Mucosa of gallbladder (tissue), 1 donor: ENCODE results near the gene SLC35E1. TPM values are rescaled to one million over a fixed set of nuclear protein-coding genes. Genes with fewer than 3 reads are reported as not detected.
"Not testable (repeated sequence)": the region's sequence is repeated elsewhere in the genome, so short reads cannot be mapped to it uniquely, and the experiment has no call there.

Experiments
- DNase-seq: peaks from one replicate; pipeline ENCODE4 v3.0.0-alpha.2; 2020; ENCODE audit warnings: low spot score
- total RNA-seq: library from RNA; stranded (reverse); gene quantifications from one replicate; pipeline ENCODE4 v1.2.1, GENCODE V29; 2021
- donor health status: DM: no; HTN: no; CAD: no.

The SLC35E1 gene
- total RNA-seq, 1 donor from 2014 or later = 43.0 TPM

DNA sequence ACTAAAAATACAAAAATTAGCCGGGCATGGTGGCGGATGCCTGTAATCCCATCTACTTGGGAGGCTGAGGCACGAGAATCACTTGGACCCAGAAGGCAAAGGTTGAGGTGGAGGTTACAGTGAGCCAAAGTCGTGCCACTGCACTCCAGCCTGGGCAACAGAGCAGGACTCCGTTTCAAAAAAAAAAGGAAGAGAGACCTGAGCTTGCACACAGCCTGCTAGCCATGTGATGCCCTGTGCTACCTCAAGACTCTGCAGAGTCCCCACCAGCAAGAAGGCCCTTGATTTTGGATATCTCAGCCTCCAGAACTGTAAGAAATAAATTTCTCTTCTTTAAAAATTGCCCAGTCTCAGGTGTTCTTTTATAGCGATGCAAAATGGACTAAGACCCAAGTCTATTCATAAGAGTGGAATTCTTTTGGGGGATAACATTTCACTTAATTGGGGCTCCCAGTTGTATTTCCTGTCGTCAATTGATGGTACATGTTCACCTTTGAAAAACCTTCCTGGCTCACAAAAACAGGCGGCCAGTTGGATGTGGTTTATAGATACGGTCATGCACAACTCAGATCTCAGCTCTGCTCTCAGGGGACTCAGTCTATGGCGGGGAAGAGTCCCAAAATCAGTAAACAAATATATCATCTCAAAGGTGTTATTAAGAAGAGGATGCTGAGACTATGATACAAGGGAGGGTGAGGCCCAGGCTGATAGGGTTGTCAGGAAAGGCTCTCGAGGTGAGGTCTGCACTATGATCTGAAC is 27.6 kb downstream of the SLC35E1 start:
- no peak for DNase-seq

- not testable (repeated sequence) for DNase-seq
Observed at GRCh38 chr19:16543734-16544133, 28.5 kb downstream of the SLC35E1 start.

DNA sequence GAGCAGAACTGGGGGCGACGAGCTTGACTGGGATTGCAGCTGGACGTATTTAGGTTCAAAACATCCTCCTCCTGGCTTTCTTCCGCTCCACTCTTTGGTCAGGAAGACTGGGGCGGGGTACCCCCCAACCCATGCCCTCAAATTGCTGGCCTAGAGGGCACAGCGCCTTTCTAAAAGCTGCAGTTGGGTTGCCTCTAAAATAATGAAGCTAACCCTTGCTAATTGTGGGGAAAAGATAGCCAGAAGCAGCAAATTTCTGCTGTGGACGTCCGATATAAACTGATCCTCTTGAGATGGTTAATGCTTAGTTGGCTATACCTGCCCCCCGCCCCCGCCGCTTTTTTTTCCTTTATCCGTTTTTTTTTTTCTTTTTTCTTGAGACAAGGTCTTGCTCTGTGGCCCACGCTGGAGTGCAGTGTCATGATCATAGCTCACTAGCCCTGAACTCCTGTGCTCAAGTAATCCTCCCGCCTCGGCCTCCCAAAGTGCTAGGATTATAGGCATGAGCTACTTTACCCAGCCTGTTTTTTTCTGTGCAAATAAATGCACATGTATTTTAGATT is 29.2 kb downstream of the SLC35E1 start:
- no peak for DNase-seq

DNA sequence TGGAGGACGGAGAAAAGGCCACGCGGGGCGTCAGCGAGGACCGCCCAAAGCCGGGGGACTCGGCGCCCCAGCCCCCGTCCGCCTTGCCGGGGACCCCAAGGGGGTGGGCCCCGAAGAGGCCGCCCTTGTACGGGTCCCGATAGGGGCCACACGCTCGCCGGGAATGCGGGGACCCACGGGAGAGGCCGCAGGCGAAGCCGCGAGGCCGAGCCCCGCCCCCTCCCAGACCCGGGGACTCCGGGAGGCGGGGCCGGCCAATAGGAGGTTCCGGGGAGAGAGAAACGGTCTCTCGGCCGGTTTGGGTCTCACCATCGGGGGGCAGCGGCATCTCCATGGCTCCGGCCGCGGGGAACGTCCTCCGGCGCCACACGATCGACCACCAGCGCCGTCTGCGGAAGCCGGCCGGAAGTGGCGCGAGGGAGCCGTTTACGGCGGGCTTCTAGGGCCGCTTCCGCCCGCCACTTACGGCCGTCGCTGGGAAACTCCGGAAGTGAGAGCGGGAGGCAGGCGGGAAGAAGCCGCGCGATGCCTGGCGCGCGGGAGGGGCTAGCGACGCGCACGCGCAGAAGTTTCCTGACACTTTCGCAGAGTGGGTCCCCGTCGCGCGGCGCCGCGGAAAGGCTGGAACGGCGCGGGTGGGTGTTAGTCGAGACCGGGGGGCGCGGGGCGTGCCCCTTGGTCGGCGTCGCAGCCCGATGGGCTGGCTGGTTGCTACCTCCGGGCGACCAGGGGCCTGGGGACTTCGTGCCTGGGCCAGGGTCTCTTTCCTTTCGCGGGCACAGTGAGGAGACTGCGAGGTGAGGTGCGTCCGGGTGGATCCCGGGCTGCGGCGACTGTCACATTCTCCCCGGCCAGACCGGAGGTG is 29.9 kb downstream of the SLC35E1 start, which contains the start of gene CHERP:
Gene CHERP, minus strand, starts transcription at position 393 of the 865 bp plus-strand sequence. Its CDS starts 59 bp downstream, at position 334.
- peak; percentile 95 for DNase-seq

GRCh38 chr19:16541526-16542044 is 30.6 kb downstream of the SLC35E1 start:
- no peak for DNase-seq

DNA sequence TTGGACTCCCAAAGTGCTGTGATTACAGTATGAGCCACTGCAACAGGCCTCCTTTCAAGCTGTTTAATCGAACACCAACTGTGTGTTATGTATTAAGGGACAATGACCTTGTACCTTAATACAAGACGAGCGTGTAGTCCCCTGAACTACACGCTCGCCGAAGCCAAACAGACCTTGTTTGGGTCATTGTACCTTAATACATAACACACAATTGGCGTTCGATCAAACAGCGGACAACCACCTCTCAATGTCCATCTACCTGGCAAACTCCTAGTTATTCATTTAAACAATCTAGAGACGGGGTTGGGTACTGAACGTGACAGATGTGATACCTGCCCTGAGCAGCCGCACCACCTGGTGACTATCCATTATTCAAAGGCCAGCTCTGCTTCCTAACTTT is 31.3 kb downstream of the SLC35E1 start:
- no peak for DNase-seq

DNA sequence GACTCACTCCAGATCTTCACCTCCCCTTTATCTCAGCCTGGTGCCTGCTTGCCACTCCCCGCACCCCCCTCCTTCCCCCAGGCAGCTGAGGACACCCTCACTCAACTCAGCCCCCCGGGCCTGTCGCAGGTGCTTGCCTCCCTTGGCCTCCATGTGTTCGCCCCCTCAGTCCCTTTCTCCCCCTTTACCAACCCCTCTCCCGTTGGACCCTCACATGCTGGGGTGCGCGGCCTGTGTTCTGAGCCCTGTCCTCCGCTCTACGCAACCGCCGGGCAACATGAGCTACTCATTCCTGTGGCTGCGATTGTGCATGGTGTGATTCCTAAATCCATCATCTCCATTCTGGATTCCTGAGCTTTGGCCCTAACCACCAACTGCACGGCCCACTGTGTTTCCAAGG is 35.1 kb downstream of the SLC35E1 start:
- no peak for DNase-seq

DNA sequence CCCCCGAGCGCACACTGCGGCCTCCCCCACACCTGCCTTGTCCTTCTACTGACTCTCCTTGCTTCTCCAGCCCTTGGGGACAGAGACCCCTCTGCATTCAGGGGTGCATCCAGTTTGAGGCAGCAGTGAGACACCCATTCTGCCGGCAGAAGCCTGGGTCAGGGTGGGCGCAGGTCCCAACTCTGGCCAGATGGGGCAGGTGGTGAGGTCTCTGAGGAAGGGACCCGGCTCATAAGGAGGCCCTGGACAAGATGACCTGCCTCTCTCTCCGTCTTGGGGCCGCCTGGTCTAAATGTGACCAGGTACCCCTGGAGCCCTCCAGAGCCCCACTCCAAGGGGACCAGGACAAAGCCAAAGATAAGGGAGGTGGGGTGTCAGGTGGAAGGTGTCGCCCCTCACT is 36.1 kb downstream of the SLC35E1 start:
- DNase-seq = no peak

DNA sequence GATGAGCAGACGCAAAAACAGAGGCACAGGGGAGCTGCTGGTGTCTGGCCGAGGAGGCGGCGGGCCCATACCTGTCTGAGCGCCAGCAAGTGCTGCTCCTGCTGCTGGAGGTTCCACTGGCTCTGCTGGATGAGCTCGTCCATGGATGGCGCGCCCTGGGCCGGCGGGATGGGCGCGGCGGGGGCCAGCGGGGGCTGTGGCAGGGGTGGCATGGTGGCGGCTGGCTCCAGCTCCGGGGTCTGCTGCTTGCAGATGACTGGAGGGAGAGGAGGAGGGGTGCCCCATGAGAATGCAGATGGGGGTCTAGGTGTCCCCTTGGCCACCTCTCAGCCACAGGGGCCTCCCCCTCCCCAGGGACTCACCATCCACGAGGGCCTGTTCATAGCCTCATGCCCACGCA is 36.8 kb downstream of the SLC35E1 start:
- DNase-seq = no peak

GRCh38 chr19:16532440-16533234 is 39.6 kb downstream of the SLC35E1 start:
- DNase-seq = no peak

- no peak for DNase-seq
Observed at GRCh38 chr19:16531380-16531669, 40.9 kb downstream of the SLC35E1 start.

- no peak for DNase-seq
Observed at GRCh38 chr19:16530540-16531379, 41.5 kb downstream of the SLC35E1 start.

GRCh38 chr19:16529466-16530144 is 42.6 kb downstream of the SLC35E1 start:
- DNase-seq = no peak

GRCh38 chr19:16527971-16528521 is 44.2 kb downstream of the SLC35E1 start:
- no peak for DNase-seq

- no peak for DNase-seq
Observed at GRCh38 chr19:16527334-16527935, 44.8 kb downstream of the SLC35E1 start.

GRCh38 chr19:16525751-16526481 is 46.3 kb downstream of the SLC35E1 start:
- no peak for DNase-seq

- no peak for DNase-seq
Observed at GRCh38 chr19:16524991-16525734, 47.1 kb downstream of the SLC35E1 start.
